Measurements from ENCODE around the gene TBXA2R.
A peak's percentile ranks its signal among the peaks of the same experiment; 100 is the strongest.
"Not testable (repeated sequence)": the region's sequence is repeated elsewhere in the genome, so short reads cannot be mapped to it uniquely, and the experiment has no call there.

TBXA2R gene

GRCh38 chr19:3586127-3586626 lies 20.5 kb downstream of the TBXA2R start:
- no peaks in the 10 kb centered on the region for H3K4me1 Mint-ChIP-seq
- no peaks in the 10 kb centered on the region for H3K36me3 Mint-ChIP-seq (ENCODE audit: low read depth)
- peaks cover 69% of the 10 kb centered on the region for H3K27me3 Mint-ChIP-seq (ENCODE audit: low read depth, poor library complexity)
- peaks cover 12% of the 10 kb centered on the region for H3K9me3 Mint-ChIP-seq
- no peak overlapping the region for H3K27ac Mint-ChIP-seq
- peak; percentile 64 for DNase-seq
- H3K4me3 Mint-ChIP-seq = no peak overlapping the region
- TF ChIP-seq, protein P1, sequence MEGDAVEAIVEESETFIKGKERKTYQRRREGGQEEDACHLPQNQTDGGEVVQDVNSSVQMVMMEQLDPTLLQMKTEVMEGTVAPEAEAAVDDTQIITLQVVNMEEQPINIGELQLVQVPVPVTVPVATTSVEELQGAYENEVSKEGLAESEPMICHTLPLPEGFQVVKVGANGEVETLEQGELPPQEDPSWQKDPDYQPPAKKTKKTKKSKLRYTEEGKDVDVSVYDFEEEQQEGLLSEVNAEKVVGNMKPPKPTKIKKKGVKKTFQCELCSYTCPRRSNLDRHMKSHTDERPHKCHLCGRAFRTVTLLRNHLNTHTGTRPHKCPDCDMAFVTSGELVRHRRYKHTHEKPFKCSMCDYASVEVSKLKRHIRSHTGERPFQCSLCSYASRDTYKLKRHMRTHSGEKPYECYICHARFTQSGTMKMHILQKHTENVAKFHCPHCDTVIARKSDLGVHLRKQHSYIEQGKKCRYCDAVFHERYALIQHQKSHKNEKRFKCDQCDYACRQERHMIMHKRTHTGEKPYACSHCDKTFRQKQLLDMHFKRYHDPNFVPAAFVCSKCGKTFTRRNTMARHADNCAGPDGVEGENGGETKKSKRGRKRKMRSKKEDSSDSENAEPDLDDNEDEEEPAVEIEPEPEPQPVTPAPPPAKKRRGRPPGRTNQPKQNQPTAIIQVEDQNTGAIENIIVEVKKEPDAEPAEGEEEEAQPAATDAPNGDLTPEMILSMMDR (IDR thresholded peaks at IDR 0.05) = peak; percentile 58

GRCh38 chr19:3585301-3586126 lies 21.2 kb downstream of the TBXA2R start, which contains the start of gene GIPC3:
GIPC3 (plus strand) TSS chr19:3585478; CDS start chr19:3585598, 120 bp downstream.
- TF ChIP-seq, protein P1 (IDR thresholded peaks at IDR 0.05) = no peak
- peaks cover 8% of the 10 kb centered on the region for H3K9me3 Mint-ChIP-seq
- no peaks in the 10 kb centered on the region for H3K36me3 Mint-ChIP-seq (ENCODE audit: low read depth)
- H3K4me3 Mint-ChIP-seq = no peak within 1 kb of the TSS
- peak; percentile 57 for DNase-seq
- H3K27ac Mint-ChIP-seq = no peak within 1 kb of the TSS
- no peaks in the 10 kb centered on the region for H3K4me1 Mint-ChIP-seq
- H3K27me3 Mint-ChIP-seq (ENCODE audit: low read depth, poor library complexity) = peaks cover 74% of the 10 kb centered on the region

DNA sequence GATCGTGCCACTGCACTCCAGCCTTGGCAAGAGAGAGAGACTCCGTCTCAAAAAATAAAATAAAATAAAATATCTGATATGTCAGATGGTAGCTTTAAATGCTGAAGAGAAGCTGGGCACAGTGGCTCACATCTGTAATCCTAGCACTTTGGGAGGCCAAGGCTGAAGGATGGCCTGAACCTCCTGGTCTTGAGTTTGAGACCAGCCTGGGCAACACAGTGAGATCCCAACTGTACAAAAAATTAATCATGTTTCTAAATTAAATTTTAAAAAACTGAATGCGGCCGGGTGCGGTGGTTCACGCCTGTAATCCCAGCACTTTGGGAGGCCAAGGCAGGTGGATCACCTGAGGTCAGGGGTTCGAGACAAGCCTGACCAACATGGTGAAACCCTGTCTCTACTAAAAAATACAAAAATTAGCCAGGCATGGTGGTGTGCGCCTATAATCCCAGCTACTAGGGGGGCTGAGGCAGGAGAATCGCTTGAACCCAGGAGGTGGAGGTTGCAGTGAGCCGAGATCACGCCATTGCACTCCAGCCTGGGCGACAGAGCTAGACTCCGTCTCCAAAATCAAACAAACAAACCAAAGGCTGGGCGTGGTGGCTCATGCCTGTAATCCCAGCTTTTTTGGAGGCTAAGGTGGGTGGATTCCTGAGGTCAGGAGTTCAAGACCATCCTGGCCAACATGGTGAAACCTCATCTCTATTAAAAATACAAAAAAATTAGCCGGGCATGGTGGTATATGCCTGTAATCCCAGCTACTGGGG lies 22.5 kb downstream of the TBXA2R start:
- H3K27ac Mint-ChIP-seq; H3K4me3 Mint-ChIP-seq; H3K36me3 Mint-ChIP-seq (ENCODE audit: low read depth); H3K9me3 Mint-ChIP-seq; H3K4me1 Mint-ChIP-seq; DNase-seq: not testable (repeated sequence)
- H3K27me3 Mint-ChIP-seq (ENCODE audit: low read depth, poor library complexity) = peaks cover 86% of the 10 kb centered on the region

DNA sequence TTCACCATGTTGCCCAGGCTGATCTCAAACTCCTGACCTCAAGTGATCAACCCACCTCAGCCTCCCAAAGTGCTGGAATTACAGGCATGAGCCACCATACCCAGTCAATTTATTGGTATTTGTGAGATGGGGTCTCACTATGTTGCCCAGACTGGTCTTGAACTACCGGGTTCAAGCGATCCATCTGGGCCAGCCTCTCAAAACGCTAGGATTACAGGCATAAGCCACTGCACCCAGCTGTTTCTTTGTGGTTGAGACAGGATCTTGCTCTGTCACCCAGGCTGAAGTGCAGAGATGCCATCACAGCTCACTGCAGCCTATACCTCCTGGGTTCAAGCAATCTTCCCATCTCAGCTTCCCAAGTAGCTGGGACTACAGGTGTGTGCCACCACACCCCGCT lies 24.9 kb downstream of the TBXA2R start:
- not testable (repeated sequence) for DNase-seq; H3K4me3 Mint-ChIP-seq; H3K4me1 Mint-ChIP-seq; H3K9me3 Mint-ChIP-seq; H3K36me3 Mint-ChIP-seq (ENCODE audit: low read depth); H3K27ac Mint-ChIP-seq
- H3K27me3 Mint-ChIP-seq (ENCODE audit: low read depth, poor library complexity) = peaks cover 88% of the 10 kb centered on the region

DNA sequence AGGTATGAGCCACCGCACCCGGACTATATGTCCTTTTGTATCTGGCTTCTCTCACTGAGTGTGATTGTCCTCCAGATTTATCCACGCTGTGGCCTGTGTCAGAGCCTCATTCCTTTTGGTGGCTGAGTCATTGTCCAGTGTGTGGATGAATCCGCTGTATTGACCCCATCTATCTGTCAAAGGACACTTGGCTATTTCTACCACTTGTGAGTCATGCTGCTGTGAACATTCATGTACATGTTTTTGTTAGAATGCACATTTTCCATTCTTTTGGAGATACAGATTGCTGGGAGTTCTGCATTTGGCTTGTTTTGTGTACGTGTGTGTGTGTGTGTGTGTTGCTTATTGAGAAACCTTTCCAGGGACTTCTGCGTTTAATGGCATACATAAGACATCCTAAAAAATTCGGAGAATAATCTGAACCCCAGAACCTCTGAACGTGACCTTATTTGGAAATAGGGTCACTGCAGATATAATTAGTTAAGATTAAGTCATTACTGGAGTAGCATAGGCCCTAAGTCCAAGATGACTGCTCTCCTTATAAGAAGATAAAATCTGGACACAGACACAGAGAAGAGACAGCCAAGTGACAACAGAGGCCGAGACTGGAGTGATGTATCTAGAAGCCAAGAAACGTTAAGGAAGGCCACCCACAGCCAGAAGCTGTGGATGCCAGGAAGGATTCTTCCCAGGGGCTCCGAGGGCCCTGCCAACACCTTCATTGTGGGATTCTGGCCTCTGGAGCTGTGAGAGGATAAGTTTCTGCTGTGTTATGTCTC lies 26.3 kb downstream of the TBXA2R start:
- H3K4me3 Mint-ChIP-seq = no peak overlapping the region
- peaks cover 12% of the 10 kb centered on the region for H3K4me1 Mint-ChIP-seq
- no peak for DNase-seq

GRCh38 chr19:3578390-3578789 lies 28.3 kb downstream of the TBXA2R start:
- no peaks in the 10 kb centered on the region for H3K9me3 Mint-ChIP-seq
- H3K27me3 Mint-ChIP-seq (ENCODE audit: low read depth, poor library complexity) = peaks cover 87% of the 10 kb centered on the region
- no peak overlapping the region for H3K4me3 Mint-ChIP-seq
- H3K4me1 Mint-ChIP-seq = peaks cover 18% of the 10 kb centered on the region
- DNase-seq = no peak
- TF ChIP-seq, protein P1 (IDR thresholded peaks at IDR 0.05) = no peak
- H3K36me3 Mint-ChIP-seq (ENCODE audit: low read depth) = peaks cover 20% of the 10 kb centered on the region
- no peak overlapping the region for H3K27ac Mint-ChIP-seq

More for the DNA sequence above, 26.3 kb downstream of the TBXA2R start:
- H3K9me3 Mint-ChIP-seq = no peaks in the 10 kb centered on the region
- H3K36me3 Mint-ChIP-seq (ENCODE audit: low read depth) = peaks cover 3% of the 10 kb centered on the region
- TF ChIP-seq, protein P1 (IDR thresholded peaks at IDR 0.05) = no peak
- H3K27me3 Mint-ChIP-seq (ENCODE audit: low read depth, poor library complexity) = peaks cover 90% of the 10 kb centered on the region
- no peak overlapping the region for H3K27ac Mint-ChIP-seq

Data from nephron progenitor cell (in vitro differentiated cells).